GM19193 (cell line): Measurements from ENCODE around the gene NR1I2.

Experiments used
- POLR2A ChIP-seq: IDR thresholded peaks from 4 replicates; pipeline ENCODE4 v1.6.1; 2011; ENCODE audit not compliant: insufficient read depth, insufficient read length; ENCODE audit errors: extremely low read depth

Gene NR1I2

GRCh38 chr3:119795849-119796248, 13.9 kb downstream of the NR1I2 start:
- TF ChIP-seq POLR2A: no peak

- no peak for TF ChIP-seq POLR2A
Observed at GRCh38 chr3:119796368-119796767, 14.5 kb downstream of the NR1I2 start.

- no peak for TF ChIP-seq POLR2A
Observed at GRCh38 chr3:119796785-119797184, 14.9 kb downstream of the NR1I2 start.

GRCh38 chr3:119800844-119801243, 18.9 kb downstream of the NR1I2 start:
- no peak for TF ChIP-seq POLR2A

GRCh38 chr3:119808244-119808643, 26.3 kb downstream of the NR1I2 start:
- TF ChIP-seq POLR2A: no peak

GRCh38 chr3:119808843-119809242, 26.9 kb downstream of the NR1I2 start:
- no peak for TF ChIP-seq POLR2A

DNA sequence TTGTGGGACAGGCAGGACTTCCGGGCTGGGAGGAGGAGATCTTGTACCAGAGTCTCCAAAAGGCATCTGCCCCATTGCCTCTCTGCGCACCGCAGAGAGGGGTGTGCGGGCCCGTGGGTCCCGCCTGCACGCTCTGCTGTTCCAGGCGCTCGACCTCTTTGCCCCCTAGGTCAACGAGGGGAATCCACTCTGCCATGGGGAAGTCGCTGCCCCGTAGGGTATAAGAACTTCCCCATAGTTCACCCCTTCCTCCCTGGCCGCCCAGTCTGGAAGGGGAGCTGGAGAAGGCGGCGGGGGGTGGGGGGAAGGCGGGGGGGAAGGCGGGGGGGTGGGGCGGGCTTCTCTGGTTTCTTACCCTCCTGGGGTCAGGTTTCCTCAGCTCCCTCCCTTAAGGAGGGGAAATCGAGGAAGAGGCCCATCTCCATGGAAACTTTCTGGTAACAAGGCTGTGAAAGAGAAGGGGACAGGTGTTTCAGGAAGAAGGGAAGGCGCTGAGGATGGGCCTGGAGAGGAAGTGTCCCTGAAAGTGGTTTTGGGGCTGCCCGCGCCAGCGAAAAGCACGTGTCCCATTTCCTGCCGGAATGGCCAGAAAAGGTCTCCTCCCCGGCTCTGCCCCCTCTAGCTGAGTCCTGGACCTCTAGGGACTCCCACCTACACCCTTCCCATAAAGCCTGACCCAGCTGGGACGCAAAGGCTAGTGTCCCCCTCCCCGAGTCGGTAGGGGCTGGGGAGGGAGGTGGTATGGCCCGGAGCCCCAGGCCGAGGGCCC, 27.5 kb downstream of the NR1I2 start:
- no peak for TF ChIP-seq POLR2A

- peak; percentile 69 for TF ChIP-seq POLR2A
Observed at GRCh38 chr3:119810018-119810435, 28.1 kb downstream of the NR1I2 start.

- TF ChIP-seq POLR2A: no peak
Observed at GRCh38 chr3:119812491-119813058, 30.7 kb downstream of the NR1I2 start.

DNA sequence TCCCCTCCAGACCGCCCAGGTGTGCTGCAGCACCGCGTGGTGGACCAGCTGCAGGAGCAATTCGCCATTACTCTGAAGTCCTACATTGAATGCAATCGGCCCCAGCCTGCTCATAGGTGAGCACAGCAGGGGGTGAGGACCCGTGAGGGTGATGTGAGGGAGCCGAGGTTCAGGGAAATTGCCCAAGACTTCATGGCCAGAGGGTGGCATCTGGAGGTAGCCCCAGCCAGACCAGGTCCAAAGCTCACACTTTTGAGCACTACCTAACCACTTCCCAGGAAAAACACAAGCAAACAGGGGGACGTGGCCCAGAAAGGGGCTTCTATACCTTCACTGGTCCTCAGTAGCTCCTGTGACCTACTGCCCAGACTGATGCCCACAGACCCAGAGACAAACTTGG, 33.8 kb downstream of the NR1I2 start:
- no peak for TF ChIP-seq POLR2A

GRCh38 chr3:119817071-119817470, 35.2 kb downstream of the NR1I2 start:
- no peak for TF ChIP-seq POLR2A

DNA sequence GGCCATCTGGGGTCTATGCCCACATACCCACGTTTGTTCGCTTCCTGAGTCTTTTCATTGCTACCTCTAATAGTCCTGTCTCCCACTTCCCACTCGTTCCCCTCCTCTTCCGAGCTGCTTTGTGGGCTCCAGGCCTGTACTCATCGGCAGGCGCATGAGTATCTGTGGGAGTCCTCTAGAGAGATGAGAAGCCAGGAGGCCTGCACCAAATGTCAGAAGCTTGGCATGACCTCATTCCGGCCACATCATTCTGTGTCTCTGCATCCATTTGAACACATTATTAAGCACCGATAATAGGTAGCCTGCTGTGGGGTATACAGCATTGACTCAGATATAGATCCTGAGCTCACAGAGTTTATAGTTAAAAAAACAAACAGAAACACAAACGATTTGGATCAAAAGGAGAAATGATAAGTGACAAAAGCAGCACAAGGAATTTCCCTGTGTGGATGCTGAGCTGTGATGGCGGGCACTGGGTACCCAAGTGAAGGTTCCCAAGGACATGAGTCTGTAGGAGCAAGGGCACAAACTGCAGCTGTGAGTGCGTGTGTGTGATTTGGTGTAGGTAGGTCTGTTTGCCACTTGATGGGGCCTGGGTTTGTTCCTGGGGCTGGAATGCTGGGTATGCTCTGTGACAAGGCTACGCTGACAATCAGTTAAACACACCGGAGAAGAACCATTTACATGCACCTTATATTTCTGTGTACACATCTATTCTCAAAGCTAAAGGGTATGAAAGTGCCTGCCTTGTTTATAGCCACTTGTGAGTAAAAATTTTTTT, 35.9 kb downstream of the NR1I2 start:
- no peak for TF ChIP-seq POLR2A

- TF ChIP-seq POLR2A: no peak
Observed at GRCh38 chr3:119818937-119819336, 37.0 kb downstream of the NR1I2 start.

DNA sequence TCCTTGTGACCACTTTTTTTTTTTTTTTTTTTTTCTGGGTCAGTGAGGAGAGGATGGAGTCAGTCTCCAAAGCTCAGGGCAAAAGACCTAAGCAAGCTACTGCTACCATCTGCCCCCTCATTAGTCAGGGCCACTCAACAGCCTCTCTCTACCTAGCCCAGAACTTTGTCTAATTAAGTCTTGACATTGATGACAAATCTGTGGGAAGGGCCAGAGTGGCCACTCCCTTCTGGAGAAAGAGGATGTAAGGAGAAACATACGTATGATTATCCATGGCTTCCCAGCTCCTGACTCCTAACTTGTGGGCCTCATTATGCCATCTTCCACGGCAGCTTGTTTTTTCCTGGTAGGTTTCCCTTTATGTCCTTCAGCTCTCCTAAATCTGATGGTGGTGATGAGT, 37.9 kb downstream of the NR1I2 start:
- TF ChIP-seq POLR2A: no peak

DNA sequence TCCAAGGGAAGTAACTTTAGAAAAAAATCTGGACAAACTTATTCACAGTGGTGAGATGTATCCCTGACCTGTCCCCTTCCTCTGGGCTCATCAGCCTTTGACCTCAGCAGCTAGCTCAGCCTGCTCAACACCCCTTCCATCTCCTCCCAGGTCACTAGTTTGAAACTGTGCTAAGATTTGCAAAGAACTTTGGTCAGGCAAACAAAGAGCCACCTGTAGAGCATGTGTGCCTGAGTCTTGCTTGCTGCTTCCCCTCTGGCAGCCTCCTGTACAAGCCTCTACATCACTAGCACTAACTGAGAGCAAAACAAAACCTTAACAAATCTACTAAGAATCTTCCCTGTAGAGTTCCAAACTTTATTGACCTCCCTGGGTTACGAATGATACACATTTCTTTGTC, 43.9 kb downstream of the NR1I2 start:
- no peak for TF ChIP-seq POLR2A
